SK-N-MC (cell line): Measurements from ENCODE around the gene NRXN3.

Experiments
- EZH2 ChIP-seq: fragments of 200-600 bp; sonication (generic); IDR thresholded peaks from one replicate; pipeline ENCODE4 v1.6.1; 2017; ENCODE audit warnings: antibody characterized with exemption
- POLR2AphosphoS5 ChIP-seq: IDR thresholded peaks from 2 replicates; pipeline ENCODE4 v1.6.1; 2012; ENCODE audit warnings: mild to moderate bottlenecking, low read depth, low read length, borderline replicate concordance

GRCh38 chr14:79465651-79466050, 1295.5 kb downstream of the NRXN3 start:
- no peak for TF ChIP-seq EZH2
- no peak for TF ChIP-seq POLR2AphosphoS5
